Small intestine (tissue), 7 donors: ENCODE results near the gene UBE2J2. TPM values are rescaled to one million over a fixed set of nuclear protein-coding genes. Genes with fewer than 3 reads are reported as not detected.
A peak's percentile ranks its signal among the peaks of the same experiment; 100 is the strongest.

Experiments used
- DNase-seq, 2 donors: peaks; one replicate each; pipeline versions ENCODE4 v3.0.0 to v3.0.0-alpha.2; 2013
- FAIRE-seq: peaks from 2 replicates; lab custom pipeline; 2012; peaks lifted over from hg19 to GRCh38; lab: Jason Lieb, UNC
- H3K27ac ChIP-seq, 3 donors: one replicate each; pipeline ENCODE4 v1.5.1; 2013; ENCODE audit warnings: low read length in 2 of 3, mild to moderate bottlenecking in 2 of 3, control low read depth in 1 of 3, inconsistent platforms in 1 of 3, low read depth in 1 of 3, moderate library complexity in 1 of 3
- H3K27me3 ChIP-seq, 3 donors: one replicate each; pipeline ENCODE4 v1.6.1; 2013; ENCODE audit warnings: low read length in 3 of 3, inconsistent platforms in 1 of 3; ENCODE audit not compliant: control insufficient read depth in 3 of 3, insufficient read depth in 3 of 3
- H3K36me3 ChIP-seq, 3 donors: one replicate each; pipeline ENCODE4 v1.6.1; 2013; ENCODE audit warnings: low read length in 3 of 3, inconsistent platforms in 1 of 3, low read depth in 1 of 3, mild to moderate bottlenecking in 1 of 3, moderate library complexity in 1 of 3; ENCODE audit not compliant: control insufficient read depth in 3 of 3, insufficient read depth in 2 of 3
- H3K4me1 ChIP-seq, 3 donors: one replicate each; pipeline ENCODE4 v1.6.1; 2013; ENCODE audit warnings: low read length in 2 of 3, inconsistent platforms in 1 of 3, low read depth in 1 of 3, mild to moderate bottlenecking in 1 of 3, moderate library complexity in 1 of 3; ENCODE audit not compliant: control insufficient read depth in 3 of 3, insufficient read depth in 2 of 3
- H3K4me3 ChIP-seq, 3 donors: one replicate each; pipeline ENCODE4 v1.5.1; 2013; ENCODE audit warnings: low read length in 3 of 3, control low read depth in 1 of 3, inconsistent platforms in 1 of 3, low read depth in 1 of 3, mild to moderate bottlenecking in 1 of 3, moderate library complexity in 1 of 3
- H3K9me3 ChIP-seq, 2 donors: one replicate each; pipeline ENCODE4 v1.6.1; 2013; ENCODE audit warnings: low read depth in 1 of 2, low read length in 1 of 2; ENCODE audit not compliant: control insufficient read depth in 2 of 2, insufficient read depth in 1 of 2
- WGBS, 3 donors: extraction: QIAGEN DNeasy Blood & Tissue Kit; methylation state at CpG; one replicate each; pipeline ENCODE4 v1.1.7; 2013; 5-methylcytosine and 5-hydroxymethylcytosine counted together
- polyA plus RNA-seq, 4 donors: library from polyadenylated mRNA; stranded (reverse) in 3 of 4; unstranded in 1 of 4; fragments of 200-250 nt in 3 of 4; fragments of 120-200 nt in 1 of 4; gene quantifications; one replicate each; pipeline versions ENCODE4 v1.2.1 to v1.2.3, GENCODE V29; 2013
- donor health status: healthy with polysubstance abuse.
- donor health status: control.
- donor health status: control.
- donor health status: Bipolar disorder and iron deficiency.
- donor health status: healthy.

Gene UBE2J2
- polyA plus RNA-seq, 4 donors = 45.9 to 67.0 (median 60.7) TPM

DNA sequence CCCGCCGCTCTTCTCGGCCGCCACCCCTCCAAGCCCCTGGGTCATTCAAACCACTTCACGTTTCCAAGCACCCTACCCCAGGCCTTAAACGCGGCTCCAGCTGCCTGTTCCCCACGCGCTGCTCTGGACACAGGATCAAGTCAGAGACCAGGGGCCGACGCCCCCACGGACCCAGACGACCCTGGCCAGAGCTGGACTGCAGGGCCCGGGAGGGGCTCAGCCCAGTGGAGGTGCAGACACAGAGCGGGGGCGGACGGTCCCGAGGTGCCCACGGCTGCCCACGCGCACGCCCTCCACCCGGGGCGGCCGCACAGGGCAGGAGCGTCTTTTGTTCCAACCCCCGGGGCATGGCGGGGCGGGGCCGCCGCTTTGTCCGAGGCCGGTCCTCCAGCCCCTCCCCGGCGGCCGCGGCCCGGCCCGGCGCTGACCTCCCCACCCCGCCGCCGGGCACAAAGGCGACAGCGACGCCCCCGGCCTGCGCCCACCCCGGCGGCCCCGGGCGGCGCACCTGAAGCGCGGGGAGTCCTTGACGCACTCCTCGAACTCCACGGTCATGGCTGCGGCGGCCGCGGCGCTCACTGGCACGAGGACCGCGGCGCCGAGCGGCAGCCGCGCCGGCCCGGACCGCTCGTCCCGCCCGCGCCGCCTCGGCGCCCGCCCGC, 33.7 kb upstream of the UBE2J2 start:
- Histone ChIP-seq H3K4me3 (peak overlapping the region; percentile 65 to 76 (median 68)), H3K27me3 (no peaks in the 10 kb centered on the region), H3K27ac (peak overlapping the region; percentile 69 to 85 (median 82)), H3K9me3 (no peaks in the 10 kb centered on the region), H3K4me1 (peaks cover 7 to 34% (median 13%) of the 10 kb centered on the region in 3 donors), H3K36me3 (peaks cover 0 to 47% (median 4%) of the 10 kb centered on the region in 3 donors)
- DNase-seq (peak in 1 of 2 donors; percentile 34), FAIRE-seq (no peak)
- WGBS, 3 donors = 0 to 1% (median 1%) methylated on average over 31 to 83 of the region's 83 CpGs

DNA sequence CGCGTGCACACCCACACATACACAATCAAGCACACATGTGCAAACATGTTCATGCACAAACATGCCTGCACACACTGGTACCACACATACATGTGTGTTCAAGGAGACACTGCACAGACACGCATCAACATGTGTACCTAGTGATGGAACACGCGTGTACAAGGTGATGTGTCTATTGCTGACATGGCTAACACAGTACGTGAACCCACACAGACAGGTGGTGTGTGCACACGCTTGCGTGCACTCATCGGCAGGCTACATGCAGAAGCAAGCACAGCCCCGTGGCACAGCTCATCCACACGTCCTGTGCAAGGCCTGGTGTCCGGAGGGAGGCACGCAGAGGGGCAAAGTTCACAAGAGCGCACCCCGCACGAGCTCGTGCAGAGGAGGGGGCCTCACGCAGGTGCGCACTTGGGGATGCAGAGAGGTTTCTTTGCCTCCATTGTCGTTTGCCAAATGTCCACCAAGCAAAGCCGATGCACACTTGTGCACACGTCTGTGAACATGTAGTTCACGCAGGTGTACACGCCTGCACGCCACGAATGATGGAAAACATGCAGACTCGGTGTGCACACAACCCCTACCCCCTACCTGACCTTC, 33.1 kb upstream of the UBE2J2 start:
- no peaks in the 10 kb centered on the region for H3K9me3 ChIP-seq
- 19 to 37% (median 37%) methylated on average over 27 of the region's 27 CpGs for WGBS, 3 donors
- peak overlapping the region; percentile 65 to 76 (median 68) for H3K4me3 ChIP-seq
- DNase-seq = peak; percentile 46 to 67
- H3K4me1 ChIP-seq = peaks cover 7 to 34% (median 13%) of the 10 kb centered on the region in 3 donors
- no peaks in the 10 kb centered on the region for H3K27me3 ChIP-seq
- FAIRE-seq = no peak
- H3K27ac ChIP-seq = peak overlapping the region; percentile 20 to 85 (median 75)
- H3K36me3 ChIP-seq = peaks cover 0 to 47% (median 2%) of the 10 kb centered on the region in 3 donors

DNA sequence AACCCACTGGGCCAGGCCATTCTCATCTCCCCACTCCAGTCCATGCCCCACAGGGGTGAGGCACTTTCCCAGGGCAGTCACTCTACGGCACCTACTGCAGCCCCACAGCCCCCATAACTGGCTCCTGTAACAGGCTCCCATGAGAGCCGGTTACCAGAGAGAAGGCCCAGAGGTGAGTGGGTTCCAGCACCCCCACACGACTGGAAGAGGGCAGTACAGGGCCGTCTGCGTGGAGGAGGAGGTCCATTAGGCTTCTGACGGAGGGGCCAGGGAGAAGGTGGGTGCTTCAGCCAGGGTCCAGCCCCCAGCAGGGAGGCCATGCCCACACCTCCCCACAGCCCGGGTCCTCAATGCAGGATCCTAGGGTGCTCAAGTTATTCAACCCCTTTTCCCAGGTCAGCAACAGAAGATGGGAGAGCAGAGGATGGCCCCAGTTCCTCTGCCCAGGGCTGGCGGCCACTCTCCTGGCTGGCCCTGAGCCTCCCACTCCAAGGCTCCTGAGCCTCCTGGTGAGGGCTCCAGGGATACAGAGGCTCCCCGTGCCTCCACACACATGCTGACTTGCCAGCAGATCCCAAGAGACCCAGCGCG, 32.5 kb upstream of the UBE2J2 start:
- Histone ChIP-seq H3K27ac (peak overlapping the region in 2 of 3 donors; percentile 75 to 77), H3K9me3 (no peaks in the 10 kb centered on the region), H3K27me3 (no peaks in the 10 kb centered on the region), H3K4me1 (peaks cover 7 to 34% (median 13%) of the 10 kb centered on the region in 3 donors), H3K4me3 (peak overlapping the region in 2 of 3 donors; percentile 68 to 76), H3K36me3 (peaks cover 0 to 42% (median 0%) of the 10 kb centered on the region in 3 donors)
- 29 to 40% (median 37%) methylated on average over 11 of the region's 11 CpGs for WGBS, 3 donors
- FAIRE-seq = no peak
- DNase-seq = no peak

DNA sequence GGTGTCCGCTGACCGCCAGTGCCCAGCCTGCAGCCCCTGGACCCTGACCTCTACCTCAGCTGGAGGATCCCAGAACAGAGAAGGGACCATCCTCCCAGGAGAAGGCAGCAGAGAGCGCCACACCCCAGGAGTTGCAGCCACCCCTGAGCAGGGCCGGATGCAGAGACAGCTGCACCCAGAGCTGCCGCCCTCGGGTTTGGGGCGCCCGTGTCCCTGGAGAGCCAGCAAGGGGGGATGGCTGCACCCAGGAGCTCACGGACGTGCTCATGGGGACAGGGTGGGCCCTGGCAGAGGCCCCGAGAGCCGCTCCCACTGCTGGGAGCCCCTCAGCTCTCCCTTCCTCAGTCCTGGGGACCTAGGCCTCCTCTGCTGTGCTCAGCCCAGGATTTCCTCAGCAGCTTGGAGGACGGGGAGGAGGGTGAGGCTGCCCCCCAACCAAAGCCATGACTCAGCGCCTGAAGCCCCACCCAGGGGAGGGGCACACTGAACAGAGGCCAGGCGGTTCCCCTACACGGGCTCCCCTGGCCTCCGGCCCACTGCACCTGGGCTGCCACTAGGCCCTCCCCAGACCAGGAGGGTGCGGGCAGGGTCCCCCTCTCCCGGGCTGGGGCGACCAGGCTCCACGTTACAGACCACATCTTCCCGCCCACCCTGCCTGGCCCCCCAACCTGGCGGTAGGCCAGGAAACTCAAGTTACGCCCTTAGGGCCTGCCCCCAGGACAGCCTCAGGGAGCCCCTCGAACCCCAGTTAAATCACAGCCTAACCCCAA, 31.8 kb upstream of the UBE2J2 start:
- H3K27ac ChIP-seq = peak overlapping the region; percentile 44 to 77 (median 75)
- DNase-seq = peak; percentile 83 to 90
- H3K4me1 ChIP-seq = peaks cover 7 to 34% (median 13%) of the 10 kb centered on the region in 3 donors
- no peak for FAIRE-seq
- no peaks in the 10 kb centered on the region for H3K9me3 ChIP-seq
- H3K27me3 ChIP-seq = no peaks in the 10 kb centered on the region
- H3K4me3 ChIP-seq = peak overlapping the region in 2 of 3 donors; percentile 68 to 76
- WGBS, 3 donors = 10 to 17% (median 12%) methylated on average over 20 to 25 of the region's 25 CpGs
- peaks cover 0 to 36% (median 0%) of the 10 kb centered on the region in 3 donors for H3K36me3 ChIP-seq

DNA sequence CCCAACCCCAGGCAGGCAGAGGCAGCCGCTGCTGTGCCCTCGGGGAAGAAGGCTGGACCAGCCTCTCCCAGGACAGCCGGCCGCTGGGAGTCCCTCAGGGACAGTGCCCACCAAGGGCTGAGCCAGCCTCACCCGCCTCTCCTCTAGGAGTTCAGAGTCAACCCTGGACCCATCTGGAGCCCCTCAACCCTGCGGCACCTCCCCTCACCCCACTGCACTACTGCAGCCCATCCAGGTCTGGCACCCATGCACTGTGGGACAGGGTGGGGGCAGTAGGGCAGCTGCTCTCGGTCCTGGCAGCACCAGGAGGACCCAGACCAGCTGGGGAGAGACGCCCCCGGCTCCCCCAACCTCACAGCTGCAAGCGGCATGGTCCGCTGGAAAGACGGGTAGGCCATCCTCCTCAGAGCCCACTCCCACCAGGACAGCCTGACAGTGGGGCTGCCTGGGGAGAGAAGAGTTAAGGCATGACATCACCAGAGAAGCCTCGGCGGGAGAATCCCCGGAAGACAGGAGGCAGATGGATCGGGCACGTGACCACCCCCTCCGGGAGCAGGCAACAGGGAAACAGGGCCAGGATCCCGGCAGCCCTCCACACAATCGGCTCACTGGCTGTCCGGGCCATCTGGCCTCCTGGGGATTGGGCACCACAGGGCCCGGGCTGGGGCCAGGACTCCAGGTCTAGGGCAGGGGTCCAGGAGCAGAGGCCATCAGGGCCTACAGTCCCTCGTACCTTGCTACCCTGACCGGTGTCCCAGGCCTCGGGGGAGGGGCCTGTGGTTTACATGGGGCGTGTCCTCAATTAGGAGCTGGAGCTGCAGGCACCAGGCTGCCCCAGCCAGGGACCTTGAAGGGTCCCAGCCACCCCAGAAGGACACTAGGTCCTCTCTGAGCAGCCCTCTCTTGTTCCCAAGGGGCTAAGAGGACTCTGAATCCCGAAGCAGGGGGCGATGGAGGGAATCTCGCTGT, 31.0 kb upstream of the UBE2J2 start:
- Histone ChIP-seq H3K9me3 (no peaks in the 10 kb centered on the region), H3K4me3 (peak overlapping the region in 2 of 3 donors; percentile 29 to 76), H3K27ac (peak overlapping the region; percentile 44 to 77 (median 75)), H3K4me1 (peaks cover 7 to 27% (median 13%) of the 10 kb centered on the region in 3 donors), H3K36me3 (peaks cover 0 to 36% (median 0%) of the 10 kb centered on the region in 3 donors), H3K27me3 (no peaks in the 10 kb centered on the region)
- peak; percentile 48 to 84 for DNase-seq
- no peak for FAIRE-seq
- WGBS, 3 donors = 34 to 42% (median 40%) methylated on average over 25 to 29 of the region's 29 CpGs

DNA sequence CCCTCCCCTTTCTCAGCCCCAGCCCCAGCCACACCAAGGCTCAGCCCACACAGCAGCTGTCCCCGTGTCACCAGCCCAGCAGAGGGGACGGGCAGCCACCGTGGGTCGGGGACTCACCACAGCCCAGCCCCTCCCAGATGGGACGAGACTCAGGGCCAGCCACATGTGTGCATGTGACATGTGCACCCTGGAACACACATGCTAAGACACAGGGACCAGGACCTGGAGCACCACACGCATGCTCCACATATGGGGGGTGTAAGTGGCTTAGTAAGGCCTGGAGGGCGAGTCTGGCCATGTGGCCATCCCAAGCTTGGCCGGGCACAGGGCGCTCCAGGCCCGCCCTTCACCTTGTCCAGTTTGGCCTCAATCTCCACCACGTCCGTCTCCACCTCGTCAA, 30.1 kb upstream of the UBE2J2 start:
- Histone ChIP-seq H3K27ac (no peak overlapping the region), H3K4me1 (peaks cover 7 to 24% (median 13%) of the 10 kb centered on the region in 3 donors), H3K4me3 (no peak overlapping the region)

DNA sequence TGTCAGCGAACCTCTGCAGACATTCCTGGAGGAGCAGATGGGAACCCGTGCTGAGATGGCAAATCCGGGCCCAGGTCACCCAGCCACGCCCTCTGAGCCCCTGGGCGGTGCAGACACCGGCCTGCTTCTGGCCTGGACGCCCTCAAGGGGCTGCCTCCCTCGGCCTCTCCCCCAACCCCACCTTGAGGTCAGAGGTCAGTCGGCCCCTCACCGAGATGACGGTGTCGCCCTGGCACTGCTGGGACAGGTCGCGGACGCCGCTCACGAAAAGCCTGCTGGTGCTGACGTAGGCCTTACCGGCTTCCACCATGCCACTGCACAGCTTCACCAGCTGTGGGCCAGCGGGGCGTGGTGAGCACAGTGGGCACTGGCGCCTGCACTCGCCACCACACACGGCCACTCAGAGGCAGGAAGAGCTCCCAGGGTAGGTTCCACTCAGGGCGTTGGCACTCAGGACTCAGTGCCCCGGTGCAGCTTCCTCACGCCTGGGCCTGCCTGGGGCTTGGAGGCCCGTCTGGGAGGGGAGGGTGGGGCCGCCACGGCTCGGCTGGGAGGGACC, 29.4 kb upstream of the UBE2J2 start:
- Histone ChIP-seq H3K4me3 (no peak overlapping the region), H3K4me1 (peaks cover 7 to 24% (median 13%) of the 10 kb centered on the region in 3 donors), H3K36me3 (peaks cover 0 to 45% (median 0%) of the 10 kb centered on the region in 3 donors), H3K27ac (no peak overlapping the region), H3K27me3 (no peaks in the 10 kb centered on the region), H3K9me3 (no peaks in the 10 kb centered on the region)
- WGBS, 3 donors = 78 to 81% (median 80%) methylated on average over 27 to 31 of the region's 31 CpGs
- no peak for DNase-seq
- FAIRE-seq = no peak

More for the DNA sequence above, 30.1 kb upstream of the UBE2J2 start:
- no peaks in the 10 kb centered on the region for H3K9me3 ChIP-seq
- 77 to 85% (median 85%) methylated on average over 13 of the region's 13 CpGs for WGBS, 3 donors
- FAIRE-seq = no peak
- H3K36me3 ChIP-seq = peaks cover 0 to 40% (median 0%) of the 10 kb centered on the region in 3 donors
- no peak for DNase-seq
- H3K27me3 ChIP-seq = no peaks in the 10 kb centered on the region
